AG09319 (cell line): ENCODE results near the gene ABHD5.

ENCODE experiments used
- DNase-seq: peaks from one replicate; pipeline ENCODE4 v3.0.0-alpha.2; 2010; ENCODE audit warnings: low read depth; ENCODE audit errors: extremely low read depth
- TF ChIP-seq, protein P1 (sequence below): IDR thresholded peaks from 2 replicates; pipeline ENCODE4 v1.5.1; 2011; ENCODE audit warnings: low read depth, mild to moderate bottlenecking, inconsistent platforms, low read length, moderate library complexity

ABHD5 gene

DNA sequence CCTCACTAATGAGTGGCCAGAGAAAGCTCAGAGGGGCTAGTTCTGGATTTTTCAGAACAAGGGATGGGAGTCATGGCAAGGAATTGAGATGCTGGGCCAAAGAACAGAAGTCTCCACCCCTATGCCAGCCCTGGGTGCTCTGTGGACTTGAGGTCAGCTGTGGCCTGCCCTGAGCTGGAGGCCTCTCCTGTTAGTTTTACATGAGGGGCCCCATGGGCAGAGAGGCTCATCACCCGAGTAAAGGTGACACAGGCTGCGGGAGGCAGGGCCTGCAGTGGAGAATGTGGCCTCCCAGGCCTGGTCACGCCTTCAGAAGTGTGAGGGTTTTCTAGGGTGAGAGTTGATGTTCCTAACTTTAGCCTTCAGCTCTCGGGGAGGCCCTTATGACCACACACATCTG lies 44.9 kb downstream of the ABHD5 start:
- DNase-seq = no peak
- TF ChIP-seq, protein P1, sequence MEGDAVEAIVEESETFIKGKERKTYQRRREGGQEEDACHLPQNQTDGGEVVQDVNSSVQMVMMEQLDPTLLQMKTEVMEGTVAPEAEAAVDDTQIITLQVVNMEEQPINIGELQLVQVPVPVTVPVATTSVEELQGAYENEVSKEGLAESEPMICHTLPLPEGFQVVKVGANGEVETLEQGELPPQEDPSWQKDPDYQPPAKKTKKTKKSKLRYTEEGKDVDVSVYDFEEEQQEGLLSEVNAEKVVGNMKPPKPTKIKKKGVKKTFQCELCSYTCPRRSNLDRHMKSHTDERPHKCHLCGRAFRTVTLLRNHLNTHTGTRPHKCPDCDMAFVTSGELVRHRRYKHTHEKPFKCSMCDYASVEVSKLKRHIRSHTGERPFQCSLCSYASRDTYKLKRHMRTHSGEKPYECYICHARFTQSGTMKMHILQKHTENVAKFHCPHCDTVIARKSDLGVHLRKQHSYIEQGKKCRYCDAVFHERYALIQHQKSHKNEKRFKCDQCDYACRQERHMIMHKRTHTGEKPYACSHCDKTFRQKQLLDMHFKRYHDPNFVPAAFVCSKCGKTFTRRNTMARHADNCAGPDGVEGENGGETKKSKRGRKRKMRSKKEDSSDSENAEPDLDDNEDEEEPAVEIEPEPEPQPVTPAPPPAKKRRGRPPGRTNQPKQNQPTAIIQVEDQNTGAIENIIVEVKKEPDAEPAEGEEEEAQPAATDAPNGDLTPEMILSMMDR = no peak

DNA sequence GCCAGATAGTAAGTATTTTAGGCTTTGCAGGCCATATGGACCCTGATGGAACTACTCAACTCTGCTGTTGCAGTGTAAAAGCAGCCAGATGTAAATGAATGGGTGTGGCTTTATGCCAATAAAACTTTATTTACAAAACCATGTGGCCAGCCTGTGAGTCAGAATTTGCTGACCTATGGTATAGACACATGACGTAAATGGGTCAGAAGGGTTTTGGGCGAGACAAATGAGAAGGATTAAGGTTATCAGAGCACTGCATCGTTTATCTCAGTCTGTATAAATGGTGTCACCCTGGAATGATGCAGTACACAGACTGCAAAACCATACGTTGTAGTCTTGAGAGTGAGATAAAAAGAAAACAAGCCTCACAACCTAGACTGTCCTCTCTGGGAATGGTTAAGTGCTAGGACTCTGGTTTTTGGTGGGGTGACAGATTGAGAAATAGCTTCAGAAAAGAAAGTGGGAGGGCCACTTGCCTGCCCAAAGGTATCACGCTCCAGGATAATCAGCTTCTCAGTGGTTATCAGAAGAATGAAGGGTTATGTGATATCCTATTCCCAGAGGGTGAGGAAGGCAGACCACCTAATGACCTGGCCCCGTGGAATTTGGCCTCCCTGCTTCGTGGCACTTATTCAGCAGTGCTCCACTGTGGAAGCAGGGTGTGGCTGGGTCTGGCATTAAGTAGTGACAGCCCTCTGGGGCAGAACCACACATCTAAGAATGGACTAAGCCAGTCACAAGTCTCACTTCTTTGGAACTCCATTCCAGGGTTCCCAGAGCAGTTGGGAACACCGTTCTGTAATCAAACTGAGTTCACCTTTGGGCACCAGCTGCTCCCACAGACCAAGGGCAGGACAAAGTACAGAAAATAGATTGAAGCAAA lies 46.1 kb downstream of the ABHD5 start:
- no peak for DNase-seq

GRCh38 chr3:43738305-43738704 lies 47.6 kb downstream of the ABHD5 start:
- DNase-seq = no peak
- TF ChIP-seq, protein P1 = no peak

More for the DNA sequence above, 46.1 kb downstream of the ABHD5 start:
- TF ChIP-seq, protein P1 = no peak

GRCh38 chr3:43742920-43743319 lies 52.2 kb downstream of the ABHD5 start:
- DNase-seq = no peak

GRCh38 chr3:43747641-43748040 lies 56.9 kb downstream of the ABHD5 start:
- TF ChIP-seq, protein P1 = no peak
- DNase-seq = no peak

More at GRCh38 chr3:43742920-43743319, 52.2 kb downstream of the ABHD5 start:
- TF ChIP-seq, protein P1 = peak; percentile 15

DNA sequence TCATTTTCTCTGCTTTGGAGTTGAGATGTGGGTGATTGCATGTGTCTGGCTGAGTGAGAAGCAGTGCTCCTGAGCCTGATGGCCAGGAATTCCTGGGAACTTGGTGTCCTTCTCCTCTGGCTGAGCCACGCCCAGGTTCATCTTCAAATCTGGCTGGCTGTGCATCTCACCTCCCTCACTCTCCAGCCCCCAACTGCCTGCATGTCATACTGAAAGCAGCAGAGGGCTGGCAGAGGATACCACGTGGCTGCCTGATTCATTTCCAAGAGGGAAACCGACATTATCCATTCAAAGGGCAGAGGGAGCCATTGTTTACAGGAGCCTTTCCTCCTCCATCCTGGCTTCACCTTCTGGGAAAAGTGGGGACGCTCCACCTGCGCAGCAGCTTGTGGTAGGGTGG lies 57.4 kb downstream of the ABHD5 start:
- no peak for DNase-seq
- TF ChIP-seq, protein P1 = no peak; the same call in none of the 2 replicates

- DNase-seq = no peak
- TF ChIP-seq, protein P1 = no peak
These were observed 57.9 kb downstream of the ABHD5 start for GRCh38 chr3:43748645-43749044.
